NCI-H748 (cell line): ENCODE measurements around the gene C20orf204.

ENCODE experiments used
- DNase-seq: peaks from one replicate; lab custom pipeline; 2025; ENCODE audit not compliant: unreplicated experiment; lab: John Stamatoyannopoulos, UW

C20orf204 gene

DNA sequence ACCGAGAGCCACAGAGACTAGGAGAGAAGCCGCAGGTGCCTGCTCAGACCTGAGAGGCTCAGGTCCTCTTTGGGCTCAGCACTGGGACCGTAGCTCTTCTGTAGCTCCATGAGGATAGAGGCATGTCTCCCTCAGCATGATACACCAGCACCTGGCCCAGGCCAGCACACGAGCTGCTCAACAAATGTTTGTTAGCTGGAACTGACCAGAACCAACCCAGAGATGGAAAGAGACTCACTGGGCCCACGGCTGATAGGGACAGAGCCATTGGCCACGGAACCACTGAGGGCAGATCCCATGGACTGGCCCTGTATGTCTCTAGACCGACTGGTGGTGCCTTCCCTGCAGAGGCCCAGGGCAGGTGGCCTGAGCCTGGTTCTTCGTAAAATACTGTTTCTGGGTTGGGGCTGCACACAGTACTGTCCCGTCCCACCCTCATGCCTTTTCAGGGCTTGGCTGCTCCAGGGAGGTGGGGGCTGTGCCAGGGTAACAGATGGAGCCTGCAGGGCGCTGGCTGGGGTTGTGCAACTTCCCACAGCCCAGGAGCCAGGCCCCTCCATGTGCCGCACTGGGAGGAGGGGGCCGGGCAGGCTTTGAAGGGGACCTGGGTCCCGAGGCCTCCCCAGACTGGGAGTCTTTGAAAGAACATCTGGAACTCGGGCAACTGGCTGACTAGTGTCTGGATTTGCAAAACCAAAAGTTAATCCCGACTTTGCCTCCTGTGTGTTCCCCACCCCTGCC is 5.2 kb downstream of the C20orf204 start:
- DNase-seq, result no peak

GRCh38 chr20:64041781-64042053 is 5.7 kb downstream of the C20orf204 start:
- DNase-seq, result no peak

DNA sequence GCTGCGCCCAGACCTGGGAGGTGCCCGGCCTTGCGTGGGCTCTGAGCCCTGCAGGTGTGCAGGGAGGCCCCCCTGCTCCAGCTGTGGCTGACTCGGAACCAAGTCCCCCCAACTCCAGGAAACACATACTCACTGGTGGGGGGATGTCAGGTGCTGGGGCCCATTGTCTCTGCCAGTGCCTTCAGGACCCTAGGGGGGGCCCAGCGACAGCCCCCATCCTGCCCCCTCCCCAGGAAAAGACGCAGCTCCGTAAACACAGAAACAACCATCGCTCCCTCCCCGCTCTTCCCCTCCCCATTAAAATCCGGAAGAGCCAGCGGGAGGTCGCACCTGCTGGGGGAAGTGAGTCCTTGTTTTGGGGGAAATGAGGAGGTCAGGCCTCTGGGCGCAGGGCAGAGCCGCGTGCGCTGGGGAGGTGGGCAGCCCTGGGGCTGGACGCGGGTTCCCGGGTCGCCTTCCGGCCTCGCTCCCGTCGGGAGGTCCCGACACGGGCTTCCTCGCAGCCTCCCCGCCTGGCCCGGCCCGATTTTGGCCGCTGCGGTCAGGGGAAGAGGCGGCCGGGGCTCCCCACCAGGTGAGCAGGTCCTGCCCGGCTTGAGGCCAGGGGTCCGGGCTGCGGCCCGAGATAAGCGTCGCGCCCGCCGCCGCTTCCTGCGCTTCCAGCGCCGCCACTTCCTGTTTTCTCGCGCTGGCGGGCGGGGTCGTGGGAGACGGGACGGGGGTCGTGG is 6.2 kb downstream of the C20orf204 start:
- peak; percentile 12 for DNase-seq

GRCh38 chr20:64043768-64044167 is 7.8 kb downstream of the C20orf204 start:
- no peak for DNase-seq

DNA sequence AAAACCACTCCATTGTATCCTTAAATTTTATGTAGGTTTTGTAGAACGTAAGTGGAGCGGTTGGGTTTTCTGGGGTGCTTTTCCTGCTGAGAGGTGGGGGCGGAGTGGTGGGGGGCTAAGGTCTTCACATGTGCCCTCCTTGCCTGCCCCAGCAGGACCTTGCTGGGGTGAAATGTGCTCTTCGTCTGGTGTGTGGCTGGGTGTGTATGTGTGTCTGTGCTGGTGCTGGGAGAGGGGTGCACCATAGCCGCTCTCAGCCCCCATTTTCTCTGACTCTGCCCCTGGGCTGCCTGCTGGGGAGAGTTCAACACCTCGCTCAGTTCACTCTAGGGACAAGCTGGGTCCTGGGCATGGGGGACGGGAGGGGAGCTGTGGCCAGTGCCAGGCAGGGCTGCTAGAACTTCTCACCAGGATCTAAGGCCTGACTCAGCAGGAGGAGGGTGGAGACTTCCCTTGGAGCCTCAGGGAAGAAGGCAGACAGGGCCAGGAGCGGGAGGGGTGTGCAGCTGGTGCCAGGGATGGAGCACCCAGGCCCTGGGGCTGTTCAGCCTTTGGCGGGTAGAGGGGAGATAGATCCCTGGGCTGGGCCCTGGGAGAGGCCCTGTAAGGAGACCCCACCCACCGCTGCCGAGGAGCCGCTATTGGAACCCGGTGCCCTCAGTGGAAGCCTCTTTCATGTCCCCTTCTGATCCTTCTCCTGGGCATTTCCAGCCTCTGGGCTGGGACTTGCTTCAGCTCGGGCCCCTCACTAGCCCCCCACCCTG is 8.7 kb downstream of the C20orf204 start:
- no peak for DNase-seq

DNA sequence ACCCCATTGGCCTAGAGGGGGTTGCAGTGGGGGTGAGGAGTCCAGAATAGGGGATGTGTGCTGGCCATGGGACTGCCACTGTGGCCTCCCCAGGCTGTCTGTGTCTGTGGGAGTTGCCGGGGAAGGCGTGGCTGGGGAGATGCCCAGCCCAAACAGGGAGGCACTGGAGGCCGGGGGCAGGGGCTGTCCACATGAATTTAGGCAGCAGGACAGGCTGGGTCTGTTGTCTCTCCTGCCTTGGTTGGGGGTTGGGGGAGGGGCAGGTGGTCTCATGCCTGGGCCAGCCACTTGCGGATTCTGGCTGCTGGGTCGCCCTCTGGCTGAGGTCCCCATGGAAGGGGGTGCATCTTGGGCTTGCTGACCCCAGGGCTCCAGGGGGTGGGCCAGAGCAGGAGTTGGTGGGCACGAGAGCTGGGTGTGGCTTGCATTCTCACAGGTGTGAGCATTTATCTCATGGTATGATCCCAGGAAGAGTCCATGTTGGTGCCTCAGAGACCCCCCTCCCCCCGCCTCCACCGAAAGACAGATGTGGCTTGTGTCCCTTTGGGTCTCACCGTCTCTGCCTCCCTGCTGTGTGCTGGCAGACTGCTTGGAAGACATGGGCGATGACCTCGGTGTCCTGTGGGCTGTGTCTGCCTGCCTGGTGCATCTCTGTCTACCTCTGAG is 9.5 kb downstream of the C20orf204 start:
- DNase-seq, result no peak

- no peak for DNase-seq
These were observed 11.0 kb downstream of the C20orf204 start for GRCh38 chr20:64047046-64047389.

- peak; percentile 37 for DNase-seq
These were observed 12.0 kb downstream of the C20orf204 start for GRCh38 chr20:64047968-64048401.

DNA sequence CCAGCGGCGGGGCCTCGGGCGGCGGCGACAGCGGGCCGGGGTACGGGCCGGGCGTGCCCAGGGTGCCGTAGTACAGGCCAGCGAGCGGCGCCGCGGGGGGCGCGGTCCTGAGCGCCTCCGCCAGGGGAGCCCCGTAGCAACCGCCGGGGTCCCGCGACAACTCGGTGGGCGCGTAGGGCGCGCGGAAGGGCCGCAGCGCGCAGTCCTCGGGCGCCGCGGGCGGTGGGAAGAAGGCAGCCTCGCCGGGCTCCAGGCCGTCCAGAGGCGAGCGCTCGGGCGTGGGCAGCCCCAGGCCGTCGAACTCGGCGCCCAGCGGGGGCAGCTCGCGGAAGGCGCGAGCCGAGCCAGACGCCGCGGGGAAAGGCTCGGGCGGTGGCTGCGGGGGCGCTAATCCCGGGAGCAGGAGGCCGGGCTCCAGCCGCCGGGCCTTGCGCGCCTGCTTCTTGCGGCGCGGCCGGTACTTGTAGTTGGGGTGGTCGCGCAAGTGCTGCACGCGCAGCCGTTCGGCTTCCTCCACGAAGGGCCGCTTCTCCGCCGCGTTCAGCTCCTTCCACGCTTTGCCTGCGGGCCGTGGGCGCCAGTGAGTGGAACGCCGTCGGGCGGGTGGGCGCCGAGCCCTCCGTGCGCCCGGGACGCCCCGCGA is 12.5 kb downstream of the C20orf204 start:
- peak; percentile 24 for DNase-seq

GRCh38 chr20:64049060-64049877 is 13.3 kb downstream of the C20orf204 start, which contains the start of gene SOX18:
SOX18 (minus strand) TSS chr20:64049639; CDS start chr20:64049516, 123 bp downstream.
- peak; percentile 55 for DNase-seq

- DNase-seq, result no peak
These were observed 13.9 kb downstream of the C20orf204 start for GRCh38 chr20:64049878-64050260.

DNA sequence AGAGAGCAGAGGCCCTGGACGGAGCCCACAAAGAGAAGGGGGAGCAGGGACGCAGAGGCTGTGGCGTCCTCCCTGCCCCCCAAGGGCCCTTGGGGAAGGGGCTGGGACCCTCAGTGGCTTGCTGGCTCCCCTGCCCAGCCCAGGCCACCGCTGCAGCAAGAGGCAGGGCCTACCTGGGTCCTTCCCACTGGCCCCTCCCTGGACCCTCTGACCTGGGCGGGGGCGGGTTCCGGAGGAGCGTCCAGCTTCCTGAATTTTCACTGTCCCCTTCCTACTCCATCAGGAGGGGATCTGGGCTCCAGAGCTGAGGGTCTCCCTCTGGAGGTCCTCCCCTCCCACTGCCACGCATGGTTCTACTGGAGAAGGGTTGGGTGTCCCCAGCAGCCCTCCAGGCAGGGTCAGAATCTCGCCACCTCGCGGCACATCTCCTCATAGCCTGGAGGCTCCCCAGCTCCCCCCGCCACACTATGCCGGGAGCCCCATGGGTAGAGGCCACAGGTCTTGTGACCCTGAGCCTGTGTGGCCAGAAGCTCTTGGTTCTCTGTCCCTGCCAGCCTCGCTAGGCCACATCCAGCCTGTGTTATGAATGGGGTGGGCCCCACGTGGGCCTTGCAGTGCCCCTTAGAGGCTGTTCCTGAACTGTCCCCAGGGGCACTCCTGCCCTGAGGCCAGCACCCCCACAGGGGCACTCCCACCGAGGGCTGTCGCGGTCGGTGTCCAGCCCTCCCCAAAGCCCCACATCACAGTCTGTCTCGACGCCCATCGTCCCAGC is 14.5 kb downstream of the C20orf204 start:
- DNase-seq, result no peak

GRCh38 chr20:64051033-64051452 is 15.1 kb downstream of the C20orf204 start:
- DNase-seq, result no peak

GRCh38 chr20:64051561-64052325 is 15.8 kb downstream of the C20orf204 start:
- DNase-seq, result no peak

GRCh38 chr20:64052326-64052722 is 16.3 kb downstream of the C20orf204 start:
- DNase-seq, result no peak

- no peak for DNase-seq
These were observed 17.2 kb downstream of the C20orf204 start for GRCh38 chr20:64052987-64053840.

GRCh38 chr20:64053841-64054661 is 18.1 kb downstream of the C20orf204 start:
- DNase-seq, result no peak
